Upper lobe of left lung (tissue), 6 donors: ENCODE measurements around the gene FOXE1. TPM values are rescaled to one million over a fixed set of nuclear protein-coding genes. Genes with fewer than 3 reads are reported as not detected.

ENCODE experiments used
- ATAC-seq, 2 donors: fragments of 200-7000 bp; cut with Tn5 transposase; one replicate each; pipeline ENCODE4 v1.9.1; 2022; ENCODE audit warnings: mild to moderate bottlenecking in 2 of 2, moderate library complexity in 2 of 2; ENCODE audit not compliant: low FRiP score in 2 of 2
- DNase-seq, 2 donors: peaks; one replicate each; pipeline ENCODE4 v3.0.0-alpha.2; 2019 to 2020
- H3K27ac ChIP-seq, 4 donors: fragments of 200-600 bp; sonication (generic); one replicate each; pipeline ENCODE4 v1.5.1; 2016 to 2019
- H3K27me3 ChIP-seq, 4 donors: fragments of 200-600 bp; sonication (generic); one replicate each; pipeline ENCODE4 v1.5.1; 2017 to 2019
- H3K36me3 ChIP-seq, 4 donors: fragments of 200-600 bp; sonication (generic); one replicate each; pipeline ENCODE4 v1.5.1; 2016 to 2019
- H3K4me1 ChIP-seq, 4 donors: fragments of 200-600 bp; sonication (generic); one replicate each; pipeline ENCODE4 v1.5.1; 2018 to 2019
- H3K4me3 ChIP-seq, 4 donors: fragments of 200-600 bp; sonication (generic); one replicate each; pipeline ENCODE4 v1.5.1; 2017 to 2019; ENCODE audit warnings: mild to moderate bottlenecking in 2 of 4, moderate library complexity in 1 of 4
- H3K9me3 ChIP-seq, 4 donors: fragments of 200-600 bp; sonication (generic); one replicate each; pipeline ENCODE4 v1.5.1; 2018 to 2019
- EP300 ChIP-seq, 4 donors: sonication (generic); formaldehyde crosslinking; IDR thresholded peaks; one replicate each; pipeline ENCODE4 v1.5.1; 2017; ENCODE audit warnings: antibody characterized with exemption in 4 of 4, control low read depth in 2 of 4
- POLR2A ChIP-seq, 4 donors: fragments of 450-650 bp; IDR thresholded peaks; one replicate each; pipeline ENCODE4 v1.5.1; 2016 to 2017; ENCODE audit warnings: antibody characterized with exemption in 4 of 4, mild to moderate bottlenecking in 2 of 4
- POLR2AphosphoS5 ChIP-seq, 2 donors: sonication (generic); formaldehyde crosslinking; IDR thresholded peaks; one replicate each; pipeline ENCODE4 v1.5.1; 2017; ENCODE audit warnings: antibody characterized with exemption in 2 of 2
- WGBS, 2 donors: methylation state at CpG; one replicate each; pipeline ENCODE4 v1.1.5; 2017 to 2018; 5-methylcytosine and 5-hydroxymethylcytosine counted together
- total RNA-seq, 6 donors: library from RNA; depleted of rRNA in 4 of 6; stranded (reverse); fragments of >200 nt in 4 of 6; gene quantifications; one replicate each; pipeline versions ENCODE4 v1.1.0 to v1.2.1, GENCODE V29; 2016 to 2021
- TF ChIP-seq, protein P1 (sequence below), 6 experiments: fragments of 450-650 bp in 4 of 6; fragments of 200-600 bp in 2 of 6; sonication (generic) in 2 of 6; IDR thresholded peaks; one replicate each; pipeline ENCODE4 v1.5.1; 2016 to 2019; ENCODE audit warnings: antibody characterized with exemption in 6 of 6
- donor health status: DM: no; HTN: no; CAD: no; lungs with moderate emphysema.
- donor health status: DM: no; HTN: yes; CAD: no; lungs with severe emphysema.

FOXE1 gene
- total RNA-seq, 6 donors from 2014 or later, result 1.8 TPM; not detected in 5

GRCh38 chr9:97850746-97851445 lies 2.1 kb upstream of the FOXE1 start:
- DNase-seq, result no peak
- Histone ChIP-seq H3K27me3 (peaks cover 1 to 92% (median 53%) of the 10 kb centered on the region in 4 donors), H3K27ac (no peak overlapping the region), H3K36me3 (no peaks in the 10 kb centered on the region), H3K4me3 (no peak overlapping the region), H3K9me3 (no peaks in the 10 kb centered on the region), H3K4me1 (peaks cover 35 to 50% (median 40%) of the 10 kb centered on the region in 4 donors)
- no peak for ATAC-seq
- TF ChIP-seq, protein P1, sequence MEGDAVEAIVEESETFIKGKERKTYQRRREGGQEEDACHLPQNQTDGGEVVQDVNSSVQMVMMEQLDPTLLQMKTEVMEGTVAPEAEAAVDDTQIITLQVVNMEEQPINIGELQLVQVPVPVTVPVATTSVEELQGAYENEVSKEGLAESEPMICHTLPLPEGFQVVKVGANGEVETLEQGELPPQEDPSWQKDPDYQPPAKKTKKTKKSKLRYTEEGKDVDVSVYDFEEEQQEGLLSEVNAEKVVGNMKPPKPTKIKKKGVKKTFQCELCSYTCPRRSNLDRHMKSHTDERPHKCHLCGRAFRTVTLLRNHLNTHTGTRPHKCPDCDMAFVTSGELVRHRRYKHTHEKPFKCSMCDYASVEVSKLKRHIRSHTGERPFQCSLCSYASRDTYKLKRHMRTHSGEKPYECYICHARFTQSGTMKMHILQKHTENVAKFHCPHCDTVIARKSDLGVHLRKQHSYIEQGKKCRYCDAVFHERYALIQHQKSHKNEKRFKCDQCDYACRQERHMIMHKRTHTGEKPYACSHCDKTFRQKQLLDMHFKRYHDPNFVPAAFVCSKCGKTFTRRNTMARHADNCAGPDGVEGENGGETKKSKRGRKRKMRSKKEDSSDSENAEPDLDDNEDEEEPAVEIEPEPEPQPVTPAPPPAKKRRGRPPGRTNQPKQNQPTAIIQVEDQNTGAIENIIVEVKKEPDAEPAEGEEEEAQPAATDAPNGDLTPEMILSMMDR (IDR thresholded peaks at IDR 0.05), result no peak
- no peak for TF ChIP-seq POLR2A (IDR thresholded peaks at IDR 0.05)
- no peak for TF ChIP-seq POLR2AphosphoS5 (IDR thresholded peaks at IDR 0.05)
- no peak for TF ChIP-seq EP300 (IDR thresholded peaks at IDR 0.05)
- 17 to 21% methylated on average over 13 of the region's 13 CpGs for WGBS, 2 donors

DNA sequence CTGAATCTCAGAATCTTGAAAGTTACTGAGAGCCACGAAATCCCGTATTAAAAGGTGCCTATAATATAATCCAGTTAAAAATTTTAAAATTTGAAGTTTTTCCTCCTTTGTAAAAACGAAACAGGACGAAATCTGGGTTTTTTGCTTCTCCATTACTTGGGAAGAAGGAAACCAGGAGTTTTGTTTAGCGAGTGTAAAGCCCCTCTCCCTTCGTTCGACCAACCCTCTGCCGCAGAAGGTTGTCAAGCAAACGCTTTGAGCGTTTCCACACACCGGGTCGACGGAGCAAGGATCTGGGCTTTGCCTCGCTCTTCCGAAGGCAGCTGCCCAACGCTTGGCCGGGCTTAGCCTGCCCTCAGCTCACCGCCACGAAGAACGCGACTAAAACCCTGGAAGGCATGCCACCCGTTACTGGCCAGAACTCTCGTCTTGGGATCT lies 1.6 kb upstream of the FOXE1 start:
- peak in 1 of 2 donors; percentile 33 for DNase-seq
- ATAC-seq, result no peak
- Histone ChIP-seq H3K36me3 (no peaks in the 10 kb centered on the region), H3K4me1 (peaks cover 35 to 50% (median 40%) of the 10 kb centered on the region in 4 donors), H3K9me3 (no peaks in the 10 kb centered on the region), H3K27me3 (peaks cover 1 to 96% (median 53%) of the 10 kb centered on the region in 4 donors), H3K27ac (no peak overlapping the region), H3K4me3 (no peak overlapping the region)
- no peak for TF ChIP-seq EP300 (IDR thresholded peaks at IDR 0.05)
- TF ChIP-seq, protein P1 (IDR thresholded peaks at IDR 0.05), result no peak
- TF ChIP-seq POLR2A (IDR thresholded peaks at IDR 0.05), result no peak
- no peak for TF ChIP-seq POLR2AphosphoS5 (IDR thresholded peaks at IDR 0.05)
- WGBS, 2 donors, result 11 to 13% methylated on average over 21 to 23 of the region's 23 CpGs

GRCh38 chr9:97852001-97852398 lies 1.0 kb upstream of the FOXE1 start:
- no peaks in the 10 kb centered on the region for H3K9me3 ChIP-seq
- peak in 1 of 2 donors; percentile 62 for DNase-seq
- H3K36me3 ChIP-seq, result no peaks in the 10 kb centered on the region
- H3K27ac ChIP-seq, result no peak overlapping the region
- ATAC-seq, result no peak
- TF ChIP-seq, protein P1 (IDR thresholded peaks at IDR 0.05), result no peak
- no peak for TF ChIP-seq POLR2A (IDR thresholded peaks at IDR 0.05)
- TF ChIP-seq POLR2AphosphoS5 (IDR thresholded peaks at IDR 0.05), result no peak
- no peak for TF ChIP-seq EP300 (IDR thresholded peaks at IDR 0.05)
- WGBS, 2 donors, result 9% methylated on average over 14 of the region's 24 CpGs; no CpG with 5 or more reads in 1 of the 2 donors
- no peak overlapping the region for H3K4me3 ChIP-seq
- H3K4me1 ChIP-seq, result peaks cover 35 to 50% (median 40%) of the 10 kb centered on the region in 4 donors
- H3K27me3 ChIP-seq, result peaks cover 1 to 95% (median 52%) of the 10 kb centered on the region in 4 donors

DNA sequence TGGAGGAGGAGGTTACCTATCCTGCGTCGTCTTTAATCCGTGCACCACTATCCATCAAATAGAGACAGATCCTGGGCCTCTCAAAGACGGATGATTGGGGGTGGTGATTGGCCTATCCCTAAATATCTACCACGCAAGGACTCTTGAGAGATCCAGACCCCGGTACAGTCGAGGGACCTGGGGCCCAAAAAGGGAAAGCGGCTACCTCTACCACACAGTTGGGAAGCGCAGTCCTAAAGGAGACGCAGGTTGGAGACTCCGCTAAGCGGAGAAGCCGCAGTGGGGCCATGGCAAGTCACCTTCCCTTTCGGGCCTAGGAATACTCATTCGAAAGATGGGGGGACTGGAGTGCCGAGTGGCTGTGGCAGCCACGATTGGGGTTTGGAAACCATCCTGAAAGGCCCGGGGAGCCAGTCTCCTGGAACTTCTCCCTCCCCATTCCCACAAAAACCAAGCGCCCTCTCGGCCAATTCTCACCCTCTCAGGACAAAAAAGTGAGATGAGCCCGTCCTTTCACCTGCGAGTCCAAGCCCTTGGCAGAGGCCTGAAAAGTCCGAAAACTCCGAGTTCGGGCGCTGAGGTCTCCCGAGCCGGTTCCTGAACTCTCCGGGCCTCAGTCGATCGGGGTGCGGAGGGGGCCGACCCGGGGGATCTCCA lies 499 bp upstream of the FOXE1 start:
- no peak for ATAC-seq
- Histone ChIP-seq H3K4me1 (peaks cover 35 to 50% (median 40%) of the 10 kb centered on the region in 4 donors), H3K27ac (no peak overlapping the region), H3K27me3 (peaks cover 1 to 95% (median 53%) of the 10 kb centered on the region in 4 donors), H3K9me3 (no peaks in the 10 kb centered on the region), H3K4me3 (peak overlapping the region in 3 of 4 donors; percentile 37 to 45 (median 44)), H3K36me3 (no peaks in the 10 kb centered on the region)
- TF ChIP-seq, protein P1 (IDR thresholded peaks at IDR 0.05), result no peak
- TF ChIP-seq POLR2AphosphoS5 (IDR thresholded peaks at IDR 0.05) (no peak), POLR2A (IDR thresholded peaks at IDR 0.05) (no peak), EP300 (IDR thresholded peaks at IDR 0.05) (no peak)
- DNase-seq, result no peak
- 6 to 8% methylated on average over 13 to 34 of the region's 34 CpGs for WGBS, 2 donors
